Measurements from ENCODE around the gene CNOT4. TPM values are rescaled to one million over a fixed set of nuclear protein-coding genes. Genes with fewer than 3 reads are reported as not detected.

Gene CNOT4
- total RNA-seq, 1 experiment from 2014 or later, result 25.8 TPM

GRCh38 chr7:135374736-135375135 is 135.2 kb downstream of the CNOT4 start:
- Histone ChIP-seq H3K4me2 (no peak overlapping the region), H3K4me3 (no peak overlapping the region), H3K27me3 (ENCODE audit: insufficient read depth, low read depth) (no peaks in the 10 kb centered on the region), H4K20me1 (ENCODE audit: insufficient read depth) (no peaks in the 10 kb centered on the region), H3K9me3 (ENCODE audit: insufficient read depth, low read depth) (no peaks in the 10 kb centered on the region), H3K27ac (no peak overlapping the region), H3K36me3 (ENCODE audit: low read depth) (no peaks in the 10 kb centered on the region), H3K9me2 (ENCODE audit: insufficient read depth) (no peaks in the 10 kb centered on the region), H3K4me1 (replicated peaks; ENCODE audit: insufficient read depth) (no peaks in the 10 kb centered on the region), H3F3A (ENCODE audit: insufficient read depth, low read depth) (peaks cover 3% of the 10 kb centered on the region), H3K79me2 (ENCODE audit: low read depth) (no peaks in the 10 kb centered on the region), H2AFZ (no peak overlapping the region)
- BruUV-seq (replicated peaks), result no TSS peak
- intact Hi-C loops (cut with micrococcal nuclease; ENCODE audit: unreplicated experiment), result no loop called here
- CTCF ChIA-PET, result no interaction called here
- POLR2A ChIA-PET (ENCODE audit: unreplicated experiment), result no interaction called here
- TF ChIP-seq, protein P1, sequence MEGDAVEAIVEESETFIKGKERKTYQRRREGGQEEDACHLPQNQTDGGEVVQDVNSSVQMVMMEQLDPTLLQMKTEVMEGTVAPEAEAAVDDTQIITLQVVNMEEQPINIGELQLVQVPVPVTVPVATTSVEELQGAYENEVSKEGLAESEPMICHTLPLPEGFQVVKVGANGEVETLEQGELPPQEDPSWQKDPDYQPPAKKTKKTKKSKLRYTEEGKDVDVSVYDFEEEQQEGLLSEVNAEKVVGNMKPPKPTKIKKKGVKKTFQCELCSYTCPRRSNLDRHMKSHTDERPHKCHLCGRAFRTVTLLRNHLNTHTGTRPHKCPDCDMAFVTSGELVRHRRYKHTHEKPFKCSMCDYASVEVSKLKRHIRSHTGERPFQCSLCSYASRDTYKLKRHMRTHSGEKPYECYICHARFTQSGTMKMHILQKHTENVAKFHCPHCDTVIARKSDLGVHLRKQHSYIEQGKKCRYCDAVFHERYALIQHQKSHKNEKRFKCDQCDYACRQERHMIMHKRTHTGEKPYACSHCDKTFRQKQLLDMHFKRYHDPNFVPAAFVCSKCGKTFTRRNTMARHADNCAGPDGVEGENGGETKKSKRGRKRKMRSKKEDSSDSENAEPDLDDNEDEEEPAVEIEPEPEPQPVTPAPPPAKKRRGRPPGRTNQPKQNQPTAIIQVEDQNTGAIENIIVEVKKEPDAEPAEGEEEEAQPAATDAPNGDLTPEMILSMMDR (conservative IDR thresholded peaks at IDR 0.05), result no peak
- no peak for TF ChIP-seq EZH2 (IDR thresholded peaks at IDR 0.05; ENCODE audit: low read depth)
- no peak for DNase-seq

DNA sequence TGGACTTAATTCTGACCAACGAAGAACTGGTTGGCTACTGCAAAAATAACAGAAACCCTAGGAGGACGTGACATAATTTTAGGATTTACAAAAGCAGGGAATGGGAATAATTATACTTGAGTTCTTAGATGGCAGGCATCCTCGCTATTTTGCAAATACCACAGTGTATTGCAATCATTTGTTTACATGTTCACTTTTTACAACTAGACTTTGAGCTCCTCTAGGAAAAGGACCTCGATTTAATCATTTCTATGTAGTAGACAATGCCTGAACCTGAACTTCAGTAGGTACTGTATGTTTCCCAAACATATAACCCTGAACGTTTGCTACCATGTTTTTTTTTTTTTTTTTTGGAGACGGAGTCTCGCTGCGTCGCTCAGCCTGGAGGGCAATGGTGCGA is 137.7 kb downstream of the CNOT4 start:
- POLR2A ChIA-PET (ENCODE audit: unreplicated experiment), result no interaction called here
- Histone ChIP-seq H3K4me2 (no peak overlapping the region), H3K36me3 (ENCODE audit: low read depth) (no peaks in the 10 kb centered on the region), H3K9me2 (ENCODE audit: insufficient read depth) (no peaks in the 10 kb centered on the region), H3K4me1 (replicated peaks; ENCODE audit: insufficient read depth) (no peaks in the 10 kb centered on the region), H3K27me3 (ENCODE audit: insufficient read depth, low read depth) (no peaks in the 10 kb centered on the region), H3K9me3 (ENCODE audit: insufficient read depth, low read depth) (no peaks in the 10 kb centered on the region), H3K79me2 (ENCODE audit: low read depth) (no peaks in the 10 kb centered on the region), H3K4me3 (no peak overlapping the region), H4K20me1 (ENCODE audit: insufficient read depth) (no peaks in the 10 kb centered on the region), H2AFZ (no peak overlapping the region), H3F3A (ENCODE audit: insufficient read depth, low read depth) (peaks cover 3% of the 10 kb centered on the region), H3K27ac (no peak overlapping the region)
- no peak for DNase-seq
- intact Hi-C loops (cut with micrococcal nuclease; ENCODE audit: unreplicated experiment), result no loop called here
- TF ChIP-seq, protein P1 (conservative IDR thresholded peaks at IDR 0.05), result no peak
- no peak for TF ChIP-seq EZH2 (IDR thresholded peaks at IDR 0.05; ENCODE audit: low read depth)
- no TSS peak for BruUV-seq (replicated peaks)
- CTCF ChIA-PET, result no interaction called here

GRCh38 chr7:135370656-135371055 is 139.2 kb downstream of the CNOT4 start:
- ChIA-PET CTCF (no interaction called here), POLR2A (ENCODE audit: unreplicated experiment) (no interaction called here)
- Histone ChIP-seq H3K4me1 (replicated peaks; ENCODE audit: insufficient read depth) (no peaks in the 10 kb centered on the region), H3K36me3 (ENCODE audit: low read depth) (no peaks in the 10 kb centered on the region), H3K27me3 (ENCODE audit: insufficient read depth, low read depth) (no peaks in the 10 kb centered on the region), H3K4me2 (no peak overlapping the region), H3F3A (ENCODE audit: insufficient read depth, low read depth) (peaks cover 3% of the 10 kb centered on the region), H2AFZ (no peak overlapping the region), H3K4me3 (no peak overlapping the region), H3K9me2 (ENCODE audit: insufficient read depth) (no peaks in the 10 kb centered on the region), H3K9me3 (ENCODE audit: insufficient read depth, low read depth) (no peaks in the 10 kb centered on the region), H4K20me1 (ENCODE audit: insufficient read depth) (no peaks in the 10 kb centered on the region), H3K79me2 (ENCODE audit: low read depth) (no peaks in the 10 kb centered on the region), H3K27ac (no peak overlapping the region)
- TF ChIP-seq, protein P1 (conservative IDR thresholded peaks at IDR 0.05), result no peak
- TF ChIP-seq EZH2 (IDR thresholded peaks at IDR 0.05; ENCODE audit: low read depth), result no peak
- BruUV-seq (replicated peaks), result no TSS peak
- DNase-seq, result no peak
- intact Hi-C loops (cut with micrococcal nuclease; ENCODE audit: unreplicated experiment), result no loop called here

All from PC-9 (cell line).